WTC11 (cell line): ENCODE results near the gene MYCBPAP.

ENCODE experiments used
- GABPB1 ChIP-seq: sonication (generic); formaldehyde crosslinking; IDR thresholded peaks from 2 replicates; pipeline ENCODE4 v1.8.1; 2023; ENCODE audit warnings: mild to moderate bottlenecking, missing genetic modification reagents
- IRF1 ChIP-seq: sonication (generic); formaldehyde crosslinking; IDR thresholded peaks from 2 replicates; pipeline ENCODE4 v1.8.0; 2023; ENCODE audit warnings: missing genetic modification reagents
- USF2 ChIP-seq: sonication (generic); formaldehyde crosslinking; IDR thresholded peaks from 2 replicates; pipeline ENCODE4 v1.8.1; 2023; ENCODE audit warnings: mild to moderate bottlenecking, missing genetic modification reagents, moderate library complexity
- ZNF423 ChIP-seq: fragments of 250-450 bp; sonication (Bioruptor Pico); IDR thresholded peaks from 2 replicates; pipeline ENCODE4 v2.1.2; 2022; ENCODE audit warnings: mild to moderate bottlenecking, moderate library complexity
- TF ChIP-seq, protein P1 (sequence below): fragments of 200-600 bp; IDR thresholded peaks from 2 replicates; pipeline ENCODE4 v1.8.0; 2022; ENCODE audit warnings: antibody characterized with exemption

DNA sequence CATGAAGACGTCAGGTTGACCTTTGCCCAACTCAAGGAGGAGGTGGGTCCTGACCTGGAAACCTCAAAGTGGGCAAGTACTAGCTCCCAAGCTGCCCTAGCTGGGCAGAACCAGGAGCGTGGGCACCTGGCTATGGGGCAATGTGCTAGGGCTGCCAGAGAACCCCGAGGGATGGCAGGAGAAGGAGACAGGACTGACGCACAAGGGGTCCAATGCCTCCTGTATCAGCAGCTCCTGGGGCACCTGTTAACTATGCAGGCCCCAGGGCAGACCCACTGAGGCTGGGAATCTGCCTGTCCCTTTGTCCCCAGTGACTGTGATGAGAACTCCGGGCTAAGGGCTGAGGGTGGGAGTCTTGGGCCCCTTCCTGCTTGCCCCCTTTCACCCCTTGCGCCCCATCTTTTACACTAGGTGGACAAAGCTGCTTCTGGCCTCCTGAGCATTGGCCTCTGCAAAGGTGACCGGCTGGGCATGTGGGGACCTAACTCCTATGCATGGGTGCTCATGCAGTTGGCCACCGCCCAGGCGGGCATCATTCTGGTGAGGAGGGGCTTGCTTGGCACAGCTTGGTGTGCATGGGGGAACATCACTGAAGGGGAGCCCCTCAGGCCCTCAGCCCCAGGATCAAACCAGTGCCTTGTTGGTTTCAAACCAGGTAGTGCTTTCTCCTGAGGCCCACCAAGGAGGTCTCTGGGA is 47.3 kb upstream of the MYCBPAP start:
- no peak for TF ChIP-seq IRF1 (CRISPR knock-in tag)
- TF ChIP-seq, protein P1, sequence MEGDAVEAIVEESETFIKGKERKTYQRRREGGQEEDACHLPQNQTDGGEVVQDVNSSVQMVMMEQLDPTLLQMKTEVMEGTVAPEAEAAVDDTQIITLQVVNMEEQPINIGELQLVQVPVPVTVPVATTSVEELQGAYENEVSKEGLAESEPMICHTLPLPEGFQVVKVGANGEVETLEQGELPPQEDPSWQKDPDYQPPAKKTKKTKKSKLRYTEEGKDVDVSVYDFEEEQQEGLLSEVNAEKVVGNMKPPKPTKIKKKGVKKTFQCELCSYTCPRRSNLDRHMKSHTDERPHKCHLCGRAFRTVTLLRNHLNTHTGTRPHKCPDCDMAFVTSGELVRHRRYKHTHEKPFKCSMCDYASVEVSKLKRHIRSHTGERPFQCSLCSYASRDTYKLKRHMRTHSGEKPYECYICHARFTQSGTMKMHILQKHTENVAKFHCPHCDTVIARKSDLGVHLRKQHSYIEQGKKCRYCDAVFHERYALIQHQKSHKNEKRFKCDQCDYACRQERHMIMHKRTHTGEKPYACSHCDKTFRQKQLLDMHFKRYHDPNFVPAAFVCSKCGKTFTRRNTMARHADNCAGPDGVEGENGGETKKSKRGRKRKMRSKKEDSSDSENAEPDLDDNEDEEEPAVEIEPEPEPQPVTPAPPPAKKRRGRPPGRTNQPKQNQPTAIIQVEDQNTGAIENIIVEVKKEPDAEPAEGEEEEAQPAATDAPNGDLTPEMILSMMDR: no peak
- TF ChIP-seq GABPB1 (CRISPR knock-in tag): no peak
- no peak for TF ChIP-seq ZNF423 (CRISPR knock-in tag)
- TF ChIP-seq USF2 (CRISPR knock-in tag): no peak
